GM12878 (cell line): ENCODE data around the gene ABCG5. TPM values are rescaled to one million over a fixed set of nuclear protein-coding genes. Genes with fewer than 3 reads are reported as not detected.

Source experiments
- ATAC-seq: fragments of 200-7000 bp; cut with Tn5 transposase; 3 replicates; pipeline ENCODE4 v1.9.1; 2020; ENCODE audit warnings: mild to moderate bottlenecking, moderate library complexity
- BruUV-seq: library from RNA; stranded (reverse); fragments of 400-500 nt; replicated peaks from 2 replicates; lab custom pipeline; 2021; lab: Mats Ljungman, UMichigan
- CTCF ChIA-PET: fragments of 300-600 bp; sonication (Branson Sonifier 250); formaldehyde crosslinking; extraction: SDS; loops from one replicate; lab custom pipeline; 2021; ENCODE audit warnings: inconsistent platforms; lab: Yijun Ruan, JAX
- POLR2A ChIA-PET: fragments of 350-600 bp; formaldehyde crosslinking; extraction: SDS; loops from one replicate; lab custom pipeline; 2021; ENCODE audit warnings: inconsistent platforms; lab: Charles Lee
- RAD21 ChIA-PET: fragments of 300-600 bp; sonication (Branson Sonifier 250); formaldehyde crosslinking; loops from one replicate; lab custom pipeline; 2023; ENCODE audit warnings: antibody characterized with exemption; ENCODE audit not compliant: unreplicated experiment; lab: Charles Lee
- SMC1A ChIA-PET: fragments of 300-600 bp; sonication (Branson Sonifier 250); formaldehyde crosslinking; loops from one replicate; lab custom pipeline; 2023; ENCODE audit not compliant: unreplicated experiment, uncharacterized antibody; lab: Charles Lee
- DNase-seq: peaks from one replicate; pipeline ENCODE4 v3.0.0-alpha.2; 2011; ENCODE audit warnings: low read depth, low spot score
- FAIRE-seq: peaks from 3 replicates; lab custom pipeline; 2011; peaks lifted over from hg19 to GRCh38; lab: Jason Lieb, UNC
- H2AFZ ChIP-seq: 2 replicates; pipeline ENCODE4 v1.6.0; 2011; ENCODE audit warnings: low read depth, low read length, control low read depth; ENCODE audit not compliant: control insufficient read depth
- H3K27ac ChIP-seq: 2 replicates; pipeline ENCODE4 v1.5.1; 2011; ENCODE audit warnings: control low read depth; ENCODE audit not compliant: control insufficient read depth, insufficient read depth
- H3K27me3 ChIP-seq, 2 experiments: replicated peaks in 1 of 2; 2 replicates each; pipeline versions ENCODE4 v1.6.0 to v1.6.1; 2011; ENCODE audit warnings: low read length in 1 of 2; ENCODE audit not compliant: control insufficient read depth in 2 of 2, insufficient read depth in 2 of 2
- H3K36me3 ChIP-seq, 2 experiments: 2 replicates each; pipeline ENCODE4 v1.5.1; 2011; ENCODE audit warnings: low read length in 1 of 2; ENCODE audit not compliant: control insufficient read depth in 2 of 2, insufficient read depth in 2 of 2
- H3K4me1 ChIP-seq: 2 replicates; pipeline ENCODE4 v1.6.1; 2011; ENCODE audit warnings: mild to moderate bottlenecking, low read length, moderate library complexity, mixed read lengths; ENCODE audit not compliant: control insufficient read depth, insufficient read depth
- H3K4me2 ChIP-seq: 2 replicates; pipeline ENCODE4 v1.6.0; 2011; ENCODE audit warnings: control low read depth; ENCODE audit not compliant: control insufficient read depth, insufficient read depth
- H3K4me3 ChIP-seq: fragments of 200-600 bp; sonication (generic); 2 replicates; pipeline ENCODE4 v1.5.1; 2016
- H3K79me2 ChIP-seq: 2 replicates; pipeline ENCODE4 v1.6.0; 2011; ENCODE audit warnings: low read length; ENCODE audit not compliant: control insufficient read depth, insufficient read depth
- H3K9ac ChIP-seq: 2 replicates; pipeline ENCODE4 v1.8.0; 2011; ENCODE audit warnings: low read length, control low read depth, mixed read lengths; ENCODE audit not compliant: control insufficient read depth, insufficient read depth
- H3K9me3 ChIP-seq: replicated peaks from 3 replicates; pipeline ENCODE4 v1.5.1; 2011; ENCODE audit warnings: mild to moderate bottlenecking, low read length; ENCODE audit not compliant: control insufficient read depth, insufficient read depth
- H4K20me1 ChIP-seq: 2 replicates; pipeline ENCODE4 v1.6.0; 2011; ENCODE audit not compliant: control insufficient read depth, insufficient read depth
- CHD1 ChIP-seq: IDR thresholded peaks from 2 replicates; pipeline ENCODE4 v1.6.1; 2012; ENCODE audit warnings: low read depth, low read length, improper control_type of control experiment
- ETV6 ChIP-seq, 2 experiments: fragments of 450-650 bp in 1 of 2; IDR thresholded peaks in 1 of 2; conservative IDR thresholded peaks in 1 of 2; 2 replicates each; pipeline ENCODE4 v1.6.1; 2014; ENCODE audit warnings: antibody characterized with exemption in 1 of 2, borderline replicate concordance in 1 of 2, low read depth in 1 of 2, mild to moderate bottlenecking in 1 of 2, moderate library complexity in 1 of 2
- HDGF ChIP-seq: fragments of 450-650 bp; IDR thresholded peaks from 2 replicates; pipeline ENCODE4 v1.6.1; 2016; ENCODE audit warnings: antibody characterized with exemption
- SUZ12 ChIP-seq: fragments of 200-600 bp; sonication (generic); IDR thresholded peaks from one replicate; pipeline ENCODE4 v1.6.1; 2018; ENCODE audit warnings: antibody characterized with exemption, mild to moderate bottlenecking; ENCODE audit not compliant: unreplicated experiment
- WGBS: methylation state at CpG from one replicate; pipeline ENCODE4 v1.1.6; 2016; ENCODE audit warnings: low lambda C conversion rate; ENCODE audit not compliant: insufficient replicate concordance, insufficient coverage; ENCODE audit errors: missing lambda C conversion rate; 5-methylcytosine and 5-hydroxymethylcytosine counted together
- in situ Hi-C: fragments of 300-500 bp; cut with MboI; formaldehyde crosslinking; loops from 9 replicates; pipeline ENCODE4 v1.14.3; 2018; ENCODE audit warnings: mixed read lengths
- intact Hi-C: fragments of 100-400 bp; cut with micrococcal nuclease; formaldehyde crosslinking; loops from one replicate; pipeline ENCODE4 v1.14.2; 2022; ENCODE audit not compliant: unreplicated experiment
- polyA plus RNA-seq, 11 experiments: library from polyadenylated mRNA; depleted of rRNA in 4 of 11; unstranded in 6 of 11; stranded (reverse) in 5 of 11; fragments of >200 nt; fragmentation: Nextera tagmentation in 4 of 11; fragmentation: Illumina TruSeq in 1 of 11; extraction: Ambion mirVana in 4 of 11; extraction: Trizol in 1 of 11; gene quantifications; 1 replicate in 1 of 11; 2 replicates in 10 of 11; pipeline versions ENCODE4 v1.2.1 to v1.2.3, GENCODE V29; 2011 to 2016; ENCODE audit warnings: inconsistent platforms in 2 of 11, missing spikeins in 2 of 11, low read depth in 1 of 11
- total RNA-seq, 4 experiments: library from RNA; depleted of rRNA in 3 of 4; stranded (reverse); fragments of >200 nt in 3 of 4; fragmentation: Illumina TruSeq in 1 of 4; extraction: Trizol in 1 of 4; gene quantifications; 2 replicates each; pipeline versions ENCODE4 v1.2.1 to v1.2.3, GENCODE V29; 2013 to 2021
- TF ChIP-seq, protein P1 (sequence below): fragments of 450-650 bp; formaldehyde crosslinking; IDR thresholded peaks from 2 replicates; pipeline ENCODE4 v1.4.0; 2020; ENCODE audit warnings: mild to moderate bottlenecking, moderate library complexity
- TF ChIP-seq, protein P2 (sequence below): IDR thresholded peaks from 2 replicates; pipeline ENCODE4 v1.6.1; 2012; ENCODE audit warnings: mild to moderate bottlenecking, low read depth, low read length

Gene ABCG5
- total and polyA plus RNA-seq, 10 of the 15 experiments (the other 5 are each of a cell fraction or from before 2014, with no cell fraction given) = not detected

DNA sequence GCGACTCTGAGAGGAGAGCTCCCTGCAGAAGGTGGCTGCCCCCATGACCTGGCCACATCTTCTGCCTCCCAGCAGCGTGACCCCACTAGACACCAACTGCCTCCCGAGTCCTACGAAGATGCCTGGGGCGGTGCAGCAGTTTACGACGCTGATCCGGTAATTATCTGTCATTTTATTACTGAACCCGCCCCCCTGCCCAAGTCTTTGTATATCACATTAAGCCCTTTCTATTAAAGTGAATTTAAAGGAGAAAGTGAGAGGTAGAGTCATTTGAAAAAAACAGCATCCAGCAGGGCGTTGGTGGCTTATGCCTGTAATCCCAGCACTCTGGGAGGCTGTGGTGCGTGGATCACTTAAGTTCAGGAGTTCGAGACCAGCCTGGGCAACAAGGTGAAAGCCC is 33.5 kb upstream of the ABCG5 start (continued):
- TF ChIP-seq, protein P1, sequence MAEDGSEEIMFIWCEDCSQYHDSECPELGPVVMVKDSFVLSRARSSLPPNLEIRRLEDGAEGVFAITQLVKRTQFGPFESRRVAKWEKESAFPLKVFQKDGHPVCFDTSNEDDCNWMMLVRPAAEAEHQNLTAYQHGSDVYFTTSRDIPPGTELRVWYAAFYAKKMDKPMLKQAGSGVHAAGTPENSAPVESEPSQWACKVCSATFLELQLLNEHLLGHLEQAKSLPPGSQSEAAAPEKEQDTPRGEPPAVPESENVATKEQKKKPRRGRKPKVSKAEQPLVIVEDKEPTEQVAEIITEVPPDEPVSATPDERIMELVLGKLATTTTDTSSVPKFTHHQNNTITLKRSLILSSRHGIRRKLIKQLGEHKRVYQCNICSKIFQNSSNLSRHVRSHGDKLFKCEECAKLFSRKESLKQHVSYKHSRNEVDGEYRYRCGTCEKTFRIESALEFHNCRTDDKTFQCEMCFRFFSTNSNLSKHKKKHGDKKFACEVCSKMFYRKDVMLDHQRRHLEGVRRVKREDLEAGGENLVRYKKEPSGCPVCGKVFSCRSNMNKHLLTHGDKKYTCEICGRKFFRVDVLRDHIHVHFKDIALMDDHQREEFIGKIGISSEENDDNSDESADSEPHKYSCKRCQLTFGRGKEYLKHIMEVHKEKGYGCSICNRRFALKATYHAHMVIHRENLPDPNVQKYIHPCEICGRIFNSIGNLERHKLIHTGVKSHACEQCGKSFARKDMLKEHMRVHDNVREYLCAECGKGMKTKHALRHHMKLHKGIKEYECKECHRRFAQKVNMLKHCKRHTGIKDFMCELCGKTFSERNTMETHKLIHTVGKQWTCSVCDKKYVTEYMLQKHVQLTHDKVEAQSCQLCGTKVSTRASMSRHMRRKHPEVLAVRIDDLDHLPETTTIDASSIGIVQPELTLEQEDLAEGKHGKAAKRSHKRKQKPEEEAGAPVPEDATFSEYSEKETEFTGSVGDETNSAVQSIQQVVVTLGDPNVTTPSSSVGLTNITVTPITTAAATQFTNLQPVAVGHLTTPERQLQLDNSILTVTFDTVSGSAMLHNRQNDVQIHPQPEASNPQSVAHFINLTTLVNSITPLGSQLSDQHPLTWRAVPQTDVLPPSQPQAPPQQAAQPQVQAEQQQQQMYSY (CRISPR knock-in tag) = no peak
- no peak for TF ChIP-seq CHD1
- TF ChIP-seq HDGF = no peak
- TF ChIP-seq SUZ12 = no peak
- no peak for TF ChIP-seq ETV6 (conservative IDR thresholded peaks at IDR 0.05 in 1 of 2, IDR thresholded peaks at IDR 0.05 in 1 of 2; ENCODE audit: borderline replicate concordance in 1 of 2, low read depth in 1 of 2)

DNA sequence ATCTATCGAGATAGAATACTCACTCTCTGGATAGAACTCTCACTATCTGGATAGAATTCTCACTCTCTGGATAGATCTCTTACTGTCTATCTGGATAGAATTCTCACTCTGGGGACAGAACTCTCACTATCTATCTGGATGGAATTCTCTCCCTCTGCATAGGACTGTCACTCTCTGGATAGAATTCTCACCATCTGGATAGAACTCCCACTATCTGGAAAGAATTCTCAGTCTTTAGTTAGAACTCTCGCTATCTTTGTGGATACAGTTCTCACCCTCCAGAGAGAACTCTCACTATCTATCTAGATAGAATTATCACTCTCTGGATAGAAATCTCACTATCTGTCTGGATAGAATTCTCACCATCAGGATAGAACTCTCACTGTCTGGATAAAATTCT is 16.7 kb upstream of the ABCG5 start:
- DNase-seq (no peak), ATAC-seq (no peak), FAIRE-seq (no peak)
- Histone ChIP-seq H4K20me1 (no peaks in the 10 kb centered on the region), H3K9me3 (no peaks in the 10 kb centered on the region), H3K79me2 (no peaks in the 10 kb centered on the region), H3K4me3 (no peak overlapping the region), H3K9ac (no peak overlapping the region), H2AFZ (no peak overlapping the region), H3K4me1 (no peaks in the 10 kb centered on the region), H3K27ac (no peak overlapping the region), H3K36me3 (no peaks in the 10 kb centered on the region), H3K27me3 (no peaks in the 10 kb centered on the region), H3K4me2 (no peak overlapping the region)
- CTCF ChIA-PET = no interaction called here
- in situ Hi-C loops = no loop called here
- RAD21 ChIA-PET = no interaction called here
- POLR2A ChIA-PET = no interaction called here
- TF ChIP-seq, protein P2, sequence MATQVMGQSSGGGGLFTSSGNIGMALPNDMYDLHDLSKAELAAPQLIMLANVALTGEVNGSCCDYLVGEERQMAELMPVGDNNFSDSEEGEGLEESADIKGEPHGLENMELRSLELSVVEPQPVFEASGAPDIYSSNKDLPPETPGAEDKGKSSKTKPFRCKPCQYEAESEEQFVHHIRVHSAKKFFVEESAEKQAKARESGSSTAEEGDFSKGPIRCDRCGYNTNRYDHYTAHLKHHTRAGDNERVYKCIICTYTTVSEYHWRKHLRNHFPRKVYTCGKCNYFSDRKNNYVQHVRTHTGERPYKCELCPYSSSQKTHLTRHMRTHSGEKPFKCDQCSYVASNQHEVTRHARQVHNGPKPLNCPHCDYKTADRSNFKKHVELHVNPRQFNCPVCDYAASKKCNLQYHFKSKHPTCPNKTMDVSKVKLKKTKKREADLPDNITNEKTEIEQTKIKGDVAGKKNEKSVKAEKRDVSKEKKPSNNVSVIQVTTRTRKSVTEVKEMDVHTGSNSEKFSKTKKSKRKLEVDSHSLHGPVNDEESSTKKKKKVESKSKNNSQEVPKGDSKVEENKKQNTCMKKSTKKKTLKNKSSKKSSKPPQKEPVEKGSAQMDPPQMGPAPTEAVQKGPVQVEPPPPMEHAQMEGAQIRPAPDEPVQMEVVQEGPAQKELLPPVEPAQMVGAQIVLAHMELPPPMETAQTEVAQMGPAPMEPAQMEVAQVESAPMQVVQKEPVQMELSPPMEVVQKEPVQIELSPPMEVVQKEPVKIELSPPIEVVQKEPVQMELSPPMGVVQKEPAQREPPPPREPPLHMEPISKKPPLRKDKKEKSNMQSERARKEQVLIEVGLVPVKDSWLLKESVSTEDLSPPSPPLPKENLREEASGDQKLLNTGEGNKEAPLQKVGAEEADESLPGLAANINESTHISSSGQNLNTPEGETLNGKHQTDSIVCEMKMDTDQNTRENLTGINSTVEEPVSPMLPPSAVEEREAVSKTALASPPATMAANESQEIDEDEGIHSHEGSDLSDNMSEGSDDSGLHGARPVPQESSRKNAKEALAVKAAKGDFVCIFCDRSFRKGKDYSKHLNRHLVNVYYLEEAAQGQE = no peak
- SMC1A ChIA-PET = no interaction called here
- 24% methylated on average over 2 of the region's 2 CpGs for WGBS
- intact Hi-C loops = no loop called here
- BruUV-seq = no TSS peak
